Tibial nerve (tissue), 4 donors: ENCODE results near the gene PTHLH.

Source experiments
- CTCF ChIP-seq, 5 experiments: fragments of 200-600 bp in 3 of 5; fragments of 450-650 bp in 2 of 5; sonication (generic) in 3 of 5; IDR thresholded peaks; one replicate each; pipeline ENCODE4 v1.5.1; 2016 to 2019; ENCODE audit warnings: antibody characterized with exemption in 5 of 5, mild to moderate bottlenecking in 3 of 5, moderate library complexity in 2 of 5
- EP300 ChIP-seq, 2 donors: sonication (generic); formaldehyde crosslinking; IDR thresholded peaks; one replicate each; pipeline ENCODE4 v1.6.1; 2017; ENCODE audit warnings: antibody characterized with exemption in 2 of 2, mild to moderate bottlenecking in 1 of 2
- POLR2A ChIP-seq, 2 donors: fragments of 450-650 bp; IDR thresholded peaks; one replicate each; pipeline ENCODE4 v1.6.1; 2017; ENCODE audit warnings: antibody characterized with exemption in 2 of 2, mild to moderate bottlenecking in 2 of 2, moderate library complexity in 2 of 2

- TF ChIP-seq CTCF (IDR thresholded peaks at IDR 0.05) (no peak), EP300 (IDR thresholded peaks at IDR 0.05) (no peak), POLR2A (IDR thresholded peaks at IDR 0.05) (no peak)
Observed at GRCh38 chr12:27984275-27984674, 11.7 kb upstream of the PTHLH start.
